ENCODE data around the gene DCTN1. TPM values are rescaled to one million over a fixed set of nuclear protein-coding genes. Genes with fewer than 3 reads are reported as not detected.

DCTN1 gene
- total and polyA plus RNA-seq, 8 donors: 121 to 162 (median 151) TPM

GRCh38 chr2:74414441-74414840 lies 34.3 kb upstream of the DCTN1 start:
- no peak for DNase-seq
- intact Hi-C loops (cut with DNase I): no loop called here
- H3K4me3 ChIP-seq: peak overlapping the region; percentile 44 to 48
- no peaks in the 10 kb centered on the region for H3K36me3 ChIP-seq
- TF ChIP-seq CTCF (IDR thresholded peaks at IDR 0.05): no peak
- H3K27ac ChIP-seq: no peak overlapping the region
- no peaks in the 10 kb centered on the region for H3K9me3 ChIP-seq
- H3K4me1 ChIP-seq: peaks cover 0 to 20% of the 10 kb centered on the region in 2 donors
- ATAC-seq: peak; percentile 33
- peaks cover 0 to 28% of the 10 kb centered on the region in 2 donors for H3K27me3 ChIP-seq

GRCh38 chr2:74413001-74413698 lies 33.0 kb upstream of the DCTN1 start:
- H3K27me3 ChIP-seq: peaks cover 0 to 28% of the 10 kb centered on the region in 2 donors
- no peak overlapping the region for H3K4me3 ChIP-seq
- ATAC-seq: no peak
- no peak for DNase-seq
- intact Hi-C loops (cut with DNase I): no loop called here
- peaks cover 0 to 20% of the 10 kb centered on the region in 2 donors for H3K4me1 ChIP-seq
- no peaks in the 10 kb centered on the region for H3K9me3 ChIP-seq
- no peak overlapping the region for H3K27ac ChIP-seq
- no peak for TF ChIP-seq CTCF (IDR thresholded peaks at IDR 0.05)
- no peaks in the 10 kb centered on the region for H3K36me3 ChIP-seq

GRCh38 chr2:74407682-74408081 lies 27.6 kb upstream of the DCTN1 start:
- H3K27me3 ChIP-seq: no peaks in the 10 kb centered on the region
- no peak for TF ChIP-seq CTCF (IDR thresholded peaks at IDR 0.05)
- DNase-seq: no peak
- no peaks in the 10 kb centered on the region for H3K9me3 ChIP-seq
- H3K4me3 ChIP-seq: no peak overlapping the region
- H3K27ac ChIP-seq: no peak overlapping the region
- no peaks in the 10 kb centered on the region for H3K4me1 ChIP-seq
- H3K36me3 ChIP-seq: no peaks in the 10 kb centered on the region
- intact Hi-C loops (cut with DNase I): no loop called here
- ATAC-seq: no peak

GRCh38 chr2:74406035-74406434 lies 25.9 kb upstream of the DCTN1 start:
- intact Hi-C loops (cut with DNase I): no loop called here
- H3K9me3 ChIP-seq: no peaks in the 10 kb centered on the region
- no peak overlapping the region for H3K27ac ChIP-seq
- no peaks in the 10 kb centered on the region for H3K36me3 ChIP-seq
- ATAC-seq (no peak), DNase-seq (no peak)
- H3K4me1 ChIP-seq: no peaks in the 10 kb centered on the region
- H3K27me3 ChIP-seq: no peaks in the 10 kb centered on the region
- TF ChIP-seq CTCF (IDR thresholded peaks at IDR 0.05): no peak
- H3K4me3 ChIP-seq: no peak overlapping the region

GRCh38 chr2:74401891-74402290 lies 21.8 kb upstream of the DCTN1 start:
- Histone ChIP-seq H3K4me1 (no peaks in the 10 kb centered on the region), H3K27me3 (no peaks in the 10 kb centered on the region), H3K27ac (no peak overlapping the region), H3K4me3 (no peak overlapping the region), H3K9me3 (no peaks in the 10 kb centered on the region), H3K36me3 (no peaks in the 10 kb centered on the region)
- TF ChIP-seq CTCF (IDR thresholded peaks at IDR 0.05): no peak
- no peak for DNase-seq
- intact Hi-C loops (cut with DNase I): no loop called here
- ATAC-seq: no peak
